Colonic mucosa (tissue), 4 donors: ENCODE data around the gene GAS6. TPM values are rescaled to one million over a fixed set of nuclear protein-coding genes. Genes with fewer than 3 reads are reported as not detected.

Source experiments
- DNase-seq: peaks from one replicate; pipeline ENCODE4 v3.0.0-alpha.2; 2020
- H3K27ac ChIP-seq: fragments of 200-600 bp; one replicate; pipeline ENCODE4 v1.8.0; 2021
- H3K27me3 ChIP-seq: fragments of 200-600 bp; one replicate; pipeline ENCODE4 v1.8.0; 2021
- H3K36me3 ChIP-seq: fragments of 200-600 bp; one replicate; pipeline ENCODE4 v1.8.0; 2021
- H3K4me1 ChIP-seq: fragments of 200-600 bp; one replicate; pipeline ENCODE4 v1.8.0; 2021; ENCODE audit warnings: mild to moderate bottlenecking
- H3K4me3 ChIP-seq: fragments of 200-600 bp; one replicate; pipeline ENCODE4 v1.8.0; 2021
- H3K9ac ChIP-seq, 2 donors: one replicate each; pipeline ENCODE4 v1.7.0; 2013; ENCODE audit warnings: control low read depth in 2 of 2, low read depth in 2 of 2, low read length in 2 of 2
- H3K9me3 ChIP-seq: fragments of 200-600 bp; one replicate; pipeline ENCODE4 v1.8.0; 2021
- intact Hi-C: fragments of 100-400 bp; cut with DNase I; formaldehyde crosslinking; loops from one replicate; pipeline ENCODE4 v1.14.1; 2022
- total RNA-seq, 2 donors: library from RNA; stranded (reverse); fragmentation: NEBNext Ultra II Directional in 1 of 2; extraction: Animal tissue kit (Norgen Biotek cat#: 25700) in 1 of 2; gene quantifications; one replicate each; pipeline ENCODE4 v1.2.1, GENCODE V29; 2021
- TF ChIP-seq, protein P1 (sequence below): fragments of 200-600 bp; IDR thresholded peaks from one replicate; pipeline ENCODE4 v1.8.0; 2022; ENCODE audit warnings: antibody characterized with exemption, mild to moderate bottlenecking
- donor health status: healthy.
- donor health status: DM: no; HTN: no; CAD: no.
- donor health status: DM: no; HTN: no; CAD: no.

GAS6 gene
- total RNA-seq, 2 donors from 2014 or later = 118 to 121 TPM

DNA sequence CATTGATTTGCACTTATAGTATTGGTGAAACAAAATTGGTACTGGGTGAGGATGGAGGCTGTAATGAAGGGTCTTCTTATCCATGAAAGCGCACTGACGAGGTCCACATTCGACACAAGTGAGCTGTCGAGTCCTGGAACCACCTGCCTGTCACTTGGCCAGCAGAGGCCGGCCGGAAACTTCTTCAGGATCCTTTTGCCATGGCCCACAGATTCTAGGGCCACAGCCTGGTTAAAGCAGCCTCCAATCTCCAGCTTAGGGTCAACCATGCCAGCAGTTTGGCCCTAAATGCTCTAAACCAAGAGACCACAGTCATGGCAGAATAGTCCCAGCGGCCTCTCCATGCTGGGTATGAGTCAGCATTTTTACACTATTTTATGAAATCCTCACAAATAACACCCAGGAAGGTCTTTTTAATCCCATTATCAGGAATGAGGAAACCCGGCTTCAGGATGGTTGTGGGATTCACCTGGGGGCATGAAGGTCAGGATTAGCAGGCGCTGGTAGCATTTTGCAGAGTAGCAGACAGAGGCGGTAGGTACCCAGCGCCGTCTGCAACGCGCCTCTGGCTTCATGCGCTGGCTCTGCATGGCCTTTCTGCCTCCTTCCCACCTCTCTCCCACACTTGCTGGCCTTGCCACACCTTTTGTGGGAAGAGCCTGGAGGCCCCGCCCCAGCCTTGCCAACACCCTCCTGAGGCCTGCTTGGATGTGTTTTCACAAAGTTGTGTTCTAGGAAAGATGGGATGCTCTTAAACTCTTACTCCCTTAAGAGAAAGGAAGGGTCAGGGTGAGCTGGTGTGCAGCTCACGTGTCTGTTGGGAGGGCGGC, 15.2 kb downstream of the GAS6 start:
- TF ChIP-seq, protein P1, sequence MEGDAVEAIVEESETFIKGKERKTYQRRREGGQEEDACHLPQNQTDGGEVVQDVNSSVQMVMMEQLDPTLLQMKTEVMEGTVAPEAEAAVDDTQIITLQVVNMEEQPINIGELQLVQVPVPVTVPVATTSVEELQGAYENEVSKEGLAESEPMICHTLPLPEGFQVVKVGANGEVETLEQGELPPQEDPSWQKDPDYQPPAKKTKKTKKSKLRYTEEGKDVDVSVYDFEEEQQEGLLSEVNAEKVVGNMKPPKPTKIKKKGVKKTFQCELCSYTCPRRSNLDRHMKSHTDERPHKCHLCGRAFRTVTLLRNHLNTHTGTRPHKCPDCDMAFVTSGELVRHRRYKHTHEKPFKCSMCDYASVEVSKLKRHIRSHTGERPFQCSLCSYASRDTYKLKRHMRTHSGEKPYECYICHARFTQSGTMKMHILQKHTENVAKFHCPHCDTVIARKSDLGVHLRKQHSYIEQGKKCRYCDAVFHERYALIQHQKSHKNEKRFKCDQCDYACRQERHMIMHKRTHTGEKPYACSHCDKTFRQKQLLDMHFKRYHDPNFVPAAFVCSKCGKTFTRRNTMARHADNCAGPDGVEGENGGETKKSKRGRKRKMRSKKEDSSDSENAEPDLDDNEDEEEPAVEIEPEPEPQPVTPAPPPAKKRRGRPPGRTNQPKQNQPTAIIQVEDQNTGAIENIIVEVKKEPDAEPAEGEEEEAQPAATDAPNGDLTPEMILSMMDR = no peak
- DNase-seq = peak; percentile 84
- H3K9me3 ChIP-seq = no peaks in the 10 kb centered on the region
- H3K36me3 ChIP-seq = no peaks in the 10 kb centered on the region
- peaks cover 19% of the 10 kb centered on the region for H3K4me1 ChIP-seq
- H3K9ac ChIP-seq = peak overlapping the region in 1 of 2 donors; percentile 21
- no peaks in the 10 kb centered on the region for H3K27me3 ChIP-seq
- intact Hi-C loops = no loop called here
- H3K27ac ChIP-seq = no peak overlapping the region
- H3K4me3 ChIP-seq = no peak overlapping the region

DNA sequence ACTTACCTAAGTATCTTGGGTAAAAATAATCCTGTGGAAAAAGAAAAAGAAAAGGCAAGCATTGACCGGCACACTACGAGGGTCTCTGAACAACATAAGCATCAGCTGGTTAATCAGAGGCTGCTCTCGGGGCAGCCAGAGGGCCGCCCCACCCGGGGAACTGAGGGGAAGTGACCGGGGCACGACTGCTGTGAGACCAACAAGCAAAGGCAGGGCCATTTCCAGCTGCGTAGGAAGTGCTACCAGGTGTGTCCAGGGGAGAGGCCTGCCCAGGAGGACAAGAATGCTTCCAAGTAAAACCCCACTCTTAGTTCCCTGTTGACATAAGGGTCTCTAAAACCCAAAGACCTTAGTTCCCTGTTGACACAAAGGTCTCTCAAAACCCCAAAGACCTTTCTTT, 15.9 kb downstream of the GAS6 start:
- TF ChIP-seq, protein P1 = no peak
- no peaks in the 10 kb centered on the region for H3K27me3 ChIP-seq
- intact Hi-C loops = no loop called here
- H3K9me3 ChIP-seq = no peaks in the 10 kb centered on the region
- H3K4me3 ChIP-seq = no peak overlapping the region
- peaks cover 15% of the 10 kb centered on the region for H3K4me1 ChIP-seq
- H3K36me3 ChIP-seq = no peaks in the 10 kb centered on the region
- DNase-seq = peak; percentile 18
- no peak overlapping the region for H3K27ac ChIP-seq
- H3K9ac ChIP-seq = peak overlapping the region in 1 of 2 donors; percentile 21

DNA sequence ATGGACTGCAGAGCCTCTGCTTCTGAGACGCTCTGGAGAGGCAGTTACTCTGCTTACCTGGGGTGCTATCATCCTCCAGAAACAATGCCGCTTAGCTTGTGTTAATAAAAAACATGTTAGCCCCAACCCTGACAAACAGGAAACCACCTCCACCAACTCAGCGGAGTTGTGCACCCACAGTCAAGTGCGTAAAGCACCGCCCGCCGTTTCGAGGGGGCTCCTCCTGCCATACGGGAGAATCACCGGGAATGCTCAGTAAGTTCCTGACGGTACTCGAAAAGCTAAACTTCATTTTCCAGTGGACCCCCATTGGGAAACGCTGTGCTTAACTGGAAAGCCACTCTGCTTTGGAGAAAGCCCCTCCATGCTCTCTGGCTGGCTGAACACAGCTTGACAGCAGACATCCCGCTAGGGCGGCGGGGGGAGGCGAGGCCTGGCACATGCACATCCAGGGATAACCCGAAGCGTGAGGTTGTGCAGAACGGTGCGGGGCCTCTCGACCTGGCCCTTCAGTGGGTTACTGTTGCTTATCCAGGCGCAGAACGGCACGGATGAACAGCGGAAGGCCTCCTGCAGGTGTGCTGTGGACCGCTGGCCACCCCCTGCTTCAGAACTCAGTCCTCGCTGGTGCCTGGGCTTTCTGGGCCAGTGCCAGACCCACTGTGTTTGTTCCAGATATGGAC, 17.1 kb downstream of the GAS6 start:
- H3K4me1 ChIP-seq = peaks cover 11% of the 10 kb centered on the region
- no peaks in the 10 kb centered on the region for H3K36me3 ChIP-seq
- DNase-seq = no peak
- TF ChIP-seq, protein P1 = no peak
- intact Hi-C loops = no loop called here
- no peaks in the 10 kb centered on the region for H3K9me3 ChIP-seq
- H3K9ac ChIP-seq = no peak overlapping the region
- H3K27ac ChIP-seq = no peak overlapping the region
- no peaks in the 10 kb centered on the region for H3K27me3 ChIP-seq
- no peak overlapping the region for H3K4me3 ChIP-seq

DNA sequence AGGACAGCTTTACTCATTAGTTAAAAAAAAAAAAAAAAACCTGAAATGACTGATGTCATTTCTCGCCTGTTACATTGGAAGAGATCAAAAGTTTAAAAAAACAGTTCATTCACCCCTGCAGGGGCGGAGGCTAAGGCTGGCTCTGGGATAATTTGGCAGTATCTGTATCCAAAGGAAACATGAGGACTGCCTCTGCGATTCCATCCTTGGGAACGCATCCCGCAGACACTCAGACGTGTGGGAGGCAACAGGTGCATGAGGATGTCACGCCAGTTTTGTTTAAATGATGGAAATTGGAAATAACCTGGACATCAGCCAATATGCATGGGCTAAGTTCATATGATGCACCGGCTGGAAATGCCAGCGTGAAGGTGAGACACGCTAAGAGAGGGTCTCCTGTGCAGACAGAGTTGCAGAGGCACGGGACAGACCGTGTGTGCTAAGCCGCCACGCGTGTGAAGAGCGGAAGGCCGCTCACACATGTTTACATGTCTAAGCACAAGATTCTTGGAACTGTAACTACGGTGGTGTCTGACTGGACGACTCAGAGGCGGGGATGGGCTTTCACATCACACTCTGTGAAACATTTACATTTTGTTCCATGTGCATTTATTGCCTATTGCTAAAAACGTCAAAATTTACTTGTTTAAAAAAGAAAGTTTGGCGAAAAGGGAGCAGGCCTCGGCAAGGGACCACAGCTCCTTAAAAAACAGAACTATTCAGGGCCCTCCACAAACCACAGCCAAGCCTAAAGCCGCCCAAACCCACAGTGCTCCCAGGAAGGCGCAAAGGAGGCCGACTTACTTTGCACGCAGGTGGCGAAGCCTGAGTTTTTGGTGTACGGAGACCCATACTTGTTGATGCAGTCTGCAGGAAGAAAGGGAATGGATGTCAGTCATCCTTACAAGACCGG, 17.9 kb downstream of the GAS6 start:
- Histone ChIP-seq H3K27me3 (no peaks in the 10 kb centered on the region), H3K9me3 (no peaks in the 10 kb centered on the region), H3K4me1 (peaks cover 13% of the 10 kb centered on the region), H3K36me3 (no peaks in the 10 kb centered on the region), H3K9ac (no peak overlapping the region), H3K27ac (no peak overlapping the region), H3K4me3 (no peak overlapping the region)
- intact Hi-C loops = no loop called here
- TF ChIP-seq, protein P1 = no peak
- DNase-seq = no peak

DNA sequence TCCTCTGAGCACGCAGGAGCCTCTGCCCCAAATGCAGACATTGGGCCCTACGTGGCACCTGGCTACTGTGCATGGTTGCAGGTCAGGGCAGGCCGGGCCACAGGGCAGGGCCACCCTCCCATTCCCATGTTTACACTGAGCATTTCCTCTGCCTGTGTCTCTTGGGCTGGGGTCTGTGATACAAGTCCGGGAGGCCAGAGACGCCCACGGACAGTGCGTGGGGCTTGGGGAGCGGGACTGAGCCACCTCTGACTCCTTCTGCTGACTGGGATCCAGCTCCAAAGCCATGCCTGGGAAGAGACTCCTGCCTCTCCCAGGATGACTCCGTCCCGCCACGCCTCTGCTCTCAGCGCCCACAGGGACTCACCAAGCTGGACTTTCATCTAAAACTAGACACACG, 18.8 kb downstream of the GAS6 start:
- TF ChIP-seq, protein P1 = no peak
- DNase-seq = no peak
- H3K27me3 ChIP-seq = no peaks in the 10 kb centered on the region
- no peaks in the 10 kb centered on the region for H3K9me3 ChIP-seq
- H3K9ac ChIP-seq = no peak overlapping the region
- no peak overlapping the region for H3K4me3 ChIP-seq
- peaks cover 20% of the 10 kb centered on the region for H3K4me1 ChIP-seq
- no peaks in the 10 kb centered on the region for H3K36me3 ChIP-seq
- H3K27ac ChIP-seq = no peak overlapping the region
- intact Hi-C loops = no loop called here
